ENCODE results near the gene LCE1A. TPM values are rescaled to one million over a fixed set of nuclear protein-coding genes. Genes with fewer than 3 reads are reported as not detected.

The LCE1A gene
- total RNA-seq, 1 donor from 2014 or later, result not detected

- peak; percentile 33 for DNase-seq
These were observed 43.8 kb downstream of the LCE1A start for GRCh38 chr1:152870831-152871730.

- no peak for DNase-seq
These were observed 44.5 kb downstream of the LCE1A start for GRCh38 chr1:152871731-152872126.

DNA sequence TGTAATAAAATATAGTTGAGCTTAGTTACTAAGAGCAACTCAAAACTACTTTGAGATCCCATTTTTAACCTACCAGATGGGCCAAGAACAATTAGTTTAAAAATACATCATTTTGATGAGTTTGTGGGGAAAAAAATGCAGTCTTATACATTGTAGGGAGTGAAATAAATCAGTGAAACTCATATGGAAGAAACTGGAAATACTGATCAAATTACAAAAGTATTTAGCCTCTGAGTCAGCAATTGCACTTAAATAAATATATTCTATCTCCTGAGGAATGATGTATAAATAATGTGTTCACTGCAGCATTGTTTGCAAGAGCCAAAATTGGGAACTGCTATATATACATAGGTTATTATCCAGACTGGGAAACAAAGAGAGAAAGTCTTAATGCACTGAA is 46.2 kb downstream of the LCE1A start:
- no peak for DNase-seq

DNA sequence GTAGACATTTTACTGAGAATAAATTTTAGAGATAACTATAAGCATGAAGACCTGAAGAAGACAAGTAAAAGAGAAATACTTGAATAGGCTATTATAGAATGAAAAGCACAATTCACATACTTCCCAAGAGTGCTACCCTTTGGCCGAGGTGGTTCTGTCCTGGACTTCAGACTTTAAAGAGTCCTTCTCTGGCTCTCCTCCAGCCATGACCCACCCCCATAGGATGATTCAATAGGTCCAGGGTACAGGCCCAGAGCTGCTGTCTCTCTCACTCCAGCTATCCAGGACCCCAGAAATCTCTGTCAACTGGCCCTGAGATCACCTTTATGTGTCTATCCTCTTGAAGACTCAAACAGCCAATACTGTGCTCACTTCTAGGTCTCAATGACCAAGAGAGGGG is 49.6 kb downstream of the LCE1A start:
- no peak for DNase-seq

Other genes with a start within 250 kb of the LCE1A start
- gene LCE3D, start 247.0 kb upstream of the LCE1A start, total RNA-seq, result not detected in 2 replicates
- not detected in 2 replicates for gene LCE3C, start 227.2 kb upstream of the LCE1A start, total RNA-seq
- not detected in 2 replicates for gene LCE3B, start 213.7 kb upstream of the LCE1A start, total RNA-seq
- gene LCE3A, start 204.4 kb upstream of the LCE1A start, total RNA-seq, result not detected in 2 replicates
- gene LCE2D, start 164.1 kb upstream of the LCE1A start, total RNA-seq, result not detected in 2 replicates
- gene LCE2C, start 152.2 kb upstream of the LCE1A start, total RNA-seq, result not detected in 2 replicates
- gene LCE2B, start 141.3 kb upstream of the LCE1A start, total RNA-seq, result not detected in 2 replicates
- gene LCE2A, start 129.1 kb upstream of the LCE1A start, total RNA-seq, result not detected in 2 replicates
- not detected in 2 replicates for gene LCE4A, start 119.3 kb upstream of the LCE1A start, total RNA-seq
- gene KPRP, start 69.4 kb upstream of the LCE1A start, total RNA-seq, result not detected in 2 replicates
- gene LCE1F, start 52.3 kb upstream of the LCE1A start, total RNA-seq, result not detected in 2 replicates
- not detected in 2 replicates for gene LCE1E, start 41.2 kb upstream of the LCE1A start, total RNA-seq
- gene LCE1D, start 30.8 kb upstream of the LCE1A start, total RNA-seq, result not detected in 2 replicates
- gene LCE1C, start 20.8 kb upstream of the LCE1A start, total RNA-seq, result not detected in 2 replicates
- gene LCE1B, start 15.5 kb upstream of the LCE1A start, total RNA-seq, result not detected in 2 replicates
- not detected in 2 replicates for gene LCE6A, start 15.4 kb downstream of the LCE1A start, total RNA-seq
- not detected in 2 replicates for gene LCE7A, start 32.5 kb downstream of the LCE1A start, total RNA-seq
- not detected in 2 replicates for gene SMCP, start 50.8 kb downstream of the LCE1A start, total RNA-seq
- gene IVL, start 81.1 kb downstream of the LCE1A start, total RNA-seq, result not detected in 2 replicates
- not detected in 2 replicates for gene SPRR5, start 119.7 kb downstream of the LCE1A start, total RNA-seq
- not detected in 2 replicates for gene SPRR4, start 143.2 kb downstream of the LCE1A start, total RNA-seq
- gene SPRR1A, start 156.6 kb downstream of the LCE1A start, total RNA-seq, result not detected in 2 replicates
- not detected in 2 replicates for gene SPRR3, start 174.3 kb downstream of the LCE1A start, total RNA-seq
- gene SPRR1B, start 203.7 kb downstream of the LCE1A start, total RNA-seq, result not detected in 2 replicates
- gene SPRR2D, start 213.6 kb downstream of the LCE1A start, total RNA-seq, result not detected in 2 replicates
- gene SPRR2A, start 230.0 kb downstream of the LCE1A start, total RNA-seq, result not detected in 2 replicates
- gene SPRR2B, start 244.1 kb downstream of the LCE1A start, total RNA-seq, result not detected in 2 replicates